HTR-8/SVneo (cell line): ENCODE data around the gene NTHL1.

Experiments
- DNase-seq: peaks from one replicate; pipeline ENCODE4 v3.0.0; 2011; ENCODE audit warnings: low spot score, mixed read lengths; ENCODE audit not compliant: insufficient read length
- FAIRE-seq: peaks from 2 replicates; lab custom pipeline; 2011; peaks lifted over from hg19 to GRCh38; lab: Jason Lieb, UNC

The NTHL1 gene

DNA sequence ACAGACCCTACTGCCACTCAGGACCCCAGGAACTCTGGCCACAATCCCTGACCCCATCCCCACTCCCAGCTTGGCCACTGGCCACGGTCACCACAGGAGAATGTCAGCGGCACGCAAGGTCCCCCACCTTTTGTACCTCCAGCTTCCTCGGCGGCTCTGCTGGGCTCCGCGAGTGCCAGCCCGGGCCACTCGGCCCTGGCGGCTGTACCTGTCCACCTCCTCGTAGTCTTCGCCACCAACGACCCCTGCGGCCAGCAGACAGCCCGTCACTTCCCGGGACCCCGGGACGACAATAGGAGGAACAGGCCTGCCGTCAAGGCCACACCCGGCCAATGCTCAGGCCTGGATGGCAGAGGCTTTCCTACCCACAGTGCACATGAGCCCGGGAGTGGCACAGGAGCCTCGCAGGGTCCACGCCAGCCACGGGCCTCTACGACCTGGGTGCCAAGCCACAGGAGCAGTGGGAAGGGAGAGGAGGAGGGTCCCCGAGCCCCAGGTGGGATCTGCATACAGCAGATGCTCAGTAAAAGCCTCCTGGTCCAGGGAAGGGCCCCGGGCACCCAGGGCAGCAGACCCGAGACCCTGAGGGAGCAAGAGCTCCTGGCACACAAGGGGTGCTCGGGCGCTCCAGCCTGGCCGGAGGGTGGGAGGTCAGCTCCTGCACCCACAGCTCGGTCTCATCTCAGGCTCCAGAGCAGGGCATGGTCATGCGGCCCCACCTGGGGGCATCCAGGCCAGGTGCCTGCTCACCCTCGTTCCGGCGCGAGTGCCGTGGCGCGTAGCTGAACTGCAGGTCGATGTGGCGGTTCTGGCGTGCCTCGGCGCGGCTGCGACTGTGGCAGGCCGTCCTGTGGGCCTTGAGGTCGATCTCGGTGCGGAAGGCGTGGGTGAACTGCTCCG is 45.9 kb downstream of the NTHL1 start:
- no peak for FAIRE-seq
- no peak for DNase-seq

DNA sequence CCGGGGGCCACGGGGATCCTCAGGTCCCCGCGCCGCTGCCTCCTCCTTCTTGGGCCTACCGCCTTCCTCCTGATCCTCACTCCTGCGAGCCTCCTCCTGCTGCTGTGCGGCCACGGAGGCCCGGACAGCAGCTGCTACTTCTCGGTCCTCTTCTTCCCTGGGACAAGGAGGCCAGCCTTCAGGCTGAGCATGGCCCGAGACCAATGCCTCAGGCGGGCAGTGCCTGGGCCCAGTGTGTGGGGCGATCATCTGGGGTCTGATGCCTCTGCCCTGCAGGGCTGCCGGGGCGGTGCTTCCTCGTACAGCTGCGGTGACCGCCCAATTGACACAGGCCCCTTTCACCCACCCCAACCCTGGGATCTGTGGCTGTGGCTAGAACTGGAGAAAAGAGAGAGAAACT is 46.6 kb downstream of the NTHL1 start:
- no peak for FAIRE-seq

DNA sequence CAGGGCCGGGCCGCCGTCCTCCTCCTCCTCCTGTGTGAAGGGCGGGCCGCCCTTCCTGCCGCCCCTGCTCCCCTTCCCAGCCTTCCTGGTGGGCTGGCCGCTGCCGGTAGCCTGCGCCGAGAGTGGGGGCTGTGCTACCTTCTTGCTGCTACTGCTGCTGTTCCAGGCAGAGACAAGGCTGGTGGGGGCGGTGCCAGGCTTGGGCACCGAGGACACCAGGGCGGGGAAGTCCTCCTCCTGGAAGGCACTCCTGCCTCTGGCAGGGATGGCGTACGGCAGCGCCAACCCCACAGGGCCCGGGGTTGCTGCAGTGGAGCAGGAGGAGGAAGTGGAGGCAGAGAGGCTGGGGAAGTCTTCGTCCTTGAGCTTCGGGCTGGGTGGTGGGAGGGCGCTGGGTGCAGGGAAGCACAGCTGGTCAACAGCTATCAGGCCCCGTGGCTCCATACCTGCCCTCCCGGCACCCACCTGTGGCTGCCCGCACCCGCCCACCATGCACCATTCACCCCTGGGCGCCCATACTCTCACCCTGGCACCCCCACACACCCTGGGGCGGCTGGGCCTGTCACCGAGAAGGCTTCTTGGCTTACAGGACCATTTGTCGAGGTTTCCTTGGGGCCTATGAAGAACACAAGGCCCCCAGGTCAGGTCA is 47.6 kb downstream of the NTHL1 start:
- FAIRE-seq (no peak), DNase-seq (no peak)

More for the DNA sequence above, 46.6 kb downstream of the NTHL1 start:
- DNase-seq = no peak

- no peak for DNase-seq
- FAIRE-seq = no peak
Observed at GRCh38 chr16:1998852-1999801, 48.5 kb downstream of the NTHL1 start.

GRCh38 chr16:1998360-1998835 is 49.2 kb downstream of the NTHL1 start:
- DNase-seq (no peak), FAIRE-seq (no peak)

DNA sequence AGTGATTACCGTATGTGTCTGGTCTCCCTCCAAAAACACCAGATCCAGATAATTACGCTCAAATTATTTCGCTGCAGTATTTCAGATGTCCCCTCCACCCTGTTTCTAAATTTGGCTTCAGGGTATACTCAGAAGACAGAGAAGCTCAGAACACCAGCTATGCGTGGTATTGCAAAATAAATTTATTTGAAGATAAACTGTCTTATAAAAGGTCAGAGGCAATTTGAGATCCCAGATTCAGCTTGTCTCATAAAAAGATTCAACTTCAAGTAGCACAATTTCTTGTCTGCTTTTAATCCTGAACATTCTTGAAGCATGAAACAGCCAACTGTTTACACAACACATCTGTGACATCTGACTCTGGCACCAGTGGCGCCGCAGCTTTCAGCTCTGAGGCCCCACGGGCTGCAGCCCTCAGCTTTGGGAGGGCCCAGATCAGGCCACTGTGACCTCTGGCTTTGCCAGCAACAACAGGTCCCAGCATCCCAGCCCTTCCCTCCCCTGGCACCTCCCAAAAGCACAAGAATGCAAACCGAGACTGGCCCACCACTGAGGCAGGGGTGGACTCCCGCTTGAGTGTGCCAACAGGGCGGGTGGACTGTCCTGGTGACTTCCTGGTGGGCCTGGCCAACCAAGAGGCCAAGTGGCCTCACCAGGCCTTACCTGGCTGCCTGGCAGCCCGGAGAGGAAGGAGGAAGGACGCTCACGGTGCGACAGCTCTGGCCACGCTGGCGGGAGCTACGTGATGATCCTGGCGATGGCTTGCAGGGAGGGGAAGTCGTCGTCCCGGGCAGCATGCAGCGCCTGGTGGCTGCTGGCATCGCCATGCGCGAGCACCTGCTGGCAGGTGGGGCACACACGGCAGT is 49.9 kb downstream of the NTHL1 start:
- FAIRE-seq (no peak), DNase-seq (no peak)

- DNase-seq (no peak), FAIRE-seq (no peak)
Observed at GRCh38 chr16:1993731-1994131, 53.9 kb downstream of the NTHL1 start.

DNA sequence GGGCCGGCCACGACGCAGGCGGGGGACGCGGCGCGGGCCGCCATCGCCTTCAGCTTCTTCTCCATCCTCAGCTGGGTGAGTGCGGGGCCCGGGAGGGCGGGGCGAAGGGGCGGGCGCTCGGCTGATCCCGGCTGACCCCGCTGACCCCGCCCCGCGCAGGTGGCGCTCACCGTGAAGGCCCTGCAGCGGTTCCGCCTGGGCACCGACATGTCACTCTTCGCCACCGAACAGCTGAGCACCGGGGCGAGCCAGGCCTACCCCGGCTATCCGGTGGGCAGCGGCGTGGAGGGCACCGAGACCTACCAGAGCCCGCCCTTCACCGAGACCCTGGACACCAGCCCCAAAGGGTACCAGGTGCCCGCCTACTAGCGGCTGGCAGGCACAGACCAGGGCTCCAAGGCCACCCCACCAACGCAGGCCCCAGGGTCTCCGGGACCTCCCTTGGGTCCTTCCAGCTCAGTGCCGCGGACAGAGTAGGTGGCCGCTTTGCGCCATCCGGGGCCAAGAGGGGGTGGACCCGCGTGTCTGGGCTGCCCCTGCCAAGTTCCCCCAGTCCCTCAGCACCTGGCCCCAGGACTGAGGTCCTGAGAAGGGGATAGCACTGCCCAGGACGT is 54.8 kb downstream of the NTHL1 start:
- DNase-seq = no peak
- no peak for FAIRE-seq

- DNase-seq (no peak), FAIRE-seq (no peak)
Observed at GRCh38 chr16:1991948-1992703, 55.5 kb downstream of the NTHL1 start.

GRCh38 chr16:1991588-1991947 is 56.1 kb downstream of the NTHL1 start:
- FAIRE-seq = no peak
- DNase-seq = no peak

DNA sequence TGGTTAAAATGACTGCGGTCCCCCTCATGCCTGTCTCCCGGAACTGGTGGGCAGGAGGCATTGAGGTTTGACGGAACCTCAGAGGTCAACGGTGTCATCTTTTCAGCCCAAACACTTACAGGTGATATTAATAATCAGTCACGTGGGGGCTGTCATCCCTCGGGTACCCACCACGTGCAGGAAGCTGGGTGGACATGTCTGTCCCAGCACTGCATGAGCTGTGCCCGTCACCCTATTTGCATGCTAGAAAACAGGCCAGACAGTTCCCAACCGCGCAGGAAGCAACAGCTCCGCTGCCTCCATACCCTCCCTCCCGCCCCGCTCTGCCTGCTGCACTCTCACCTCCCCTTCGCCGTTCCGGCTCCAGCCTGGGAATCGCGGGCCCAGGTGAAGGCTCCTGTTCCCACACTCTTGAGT is 56.5 kb downstream of the NTHL1 start:
- DNase-seq (no peak), FAIRE-seq (no peak)

DNA sequence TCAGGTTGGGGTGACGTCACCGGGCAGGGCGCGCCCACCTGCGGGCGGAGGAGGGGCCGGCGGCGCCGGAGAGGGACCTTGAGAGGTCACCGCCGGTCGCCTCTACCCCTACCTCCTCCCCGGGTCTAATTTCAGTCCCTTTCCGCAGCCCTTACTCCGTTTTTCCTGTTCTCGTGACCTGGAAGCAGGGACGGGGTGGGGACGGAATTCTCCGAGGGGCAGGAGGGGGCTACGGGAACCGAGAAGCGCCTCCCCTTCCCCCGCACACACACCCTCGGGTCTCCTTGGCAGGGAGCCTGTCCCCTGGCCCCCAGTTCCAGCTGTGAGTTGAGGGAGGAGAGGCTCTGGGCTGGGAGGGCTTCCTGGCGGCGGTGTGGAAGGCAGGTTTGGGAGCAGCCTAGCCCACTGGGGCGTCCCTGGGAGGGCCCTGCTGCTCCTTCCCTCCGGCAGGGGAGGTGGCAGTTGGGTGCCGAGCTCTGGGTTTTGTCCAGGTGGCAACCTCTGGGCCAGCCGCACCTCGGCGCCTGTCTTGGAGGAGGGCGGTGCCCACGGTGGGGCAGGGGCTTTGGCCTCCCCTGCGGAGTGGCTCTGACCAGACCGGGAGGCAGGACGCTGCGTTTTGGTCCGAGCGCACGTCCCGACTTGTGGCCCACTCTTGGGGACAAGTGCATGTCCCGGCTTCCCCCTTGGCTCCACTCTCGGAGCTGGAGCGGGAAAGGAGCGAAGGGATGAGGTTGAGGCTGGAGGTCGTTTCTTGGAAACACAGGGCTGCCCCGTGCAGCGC is 57.1 kb downstream of the NTHL1 start:
- FAIRE-seq (no peak), DNase-seq (no peak)

DNA sequence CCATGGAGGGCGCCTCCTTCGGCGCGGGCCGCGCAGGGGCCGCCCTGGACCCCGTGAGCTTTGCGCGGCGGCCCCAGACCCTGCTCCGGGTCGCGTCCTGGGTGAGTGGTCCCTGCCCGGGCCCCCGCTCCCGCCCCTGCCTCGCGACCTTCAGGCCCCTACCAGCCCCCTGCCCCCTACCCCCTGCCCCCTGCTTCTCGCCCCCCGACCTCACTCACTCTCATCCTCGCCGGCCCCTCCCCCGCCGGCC is 57.6 kb downstream of the NTHL1 start:
- no peak for DNase-seq
- no peak for FAIRE-seq
